K562 (cell line): ENCODE measurements around the gene NSF. TPM values are rescaled to one million over a fixed set of nuclear protein-coding genes. Genes with fewer than 3 reads are reported as not detected.

Experiments used
- EGR1 ChIP-seq: fragments of 450-650 bp; conservative IDR thresholded peaks from 2 replicates; pipeline ENCODE4 v1.6.1; 2017; ENCODE audit warnings: mild to moderate bottlenecking
- NFIC ChIP-seq: fragments of 450-650 bp; IDR thresholded peaks from 2 replicates; pipeline ENCODE4 v1.6.1; 2017; ENCODE audit warnings: mild to moderate bottlenecking, inconsistent platforms
- ZNF133 ChIP-seq: fragments of 250-450 bp; sonication (Bioruptor Pico); IDR thresholded peaks from 2 replicates; pipeline ENCODE4 v1.4.0; 2020; ENCODE audit warnings: mild to moderate bottlenecking
- ZNF3 ChIP-seq: fragments of 250-450 bp; sonication (Bioruptor Pico); IDR thresholded peaks from 2 replicates; pipeline ENCODE4 v1.5.0; 2021; ENCODE audit warnings: mild to moderate bottlenecking, moderate library complexity
- polyA plus RNA-seq, 8 experiments: library from polyadenylated mRNA; depleted of rRNA in 4 of 8; stranded (reverse) in 5 of 8; unstranded in 3 of 8; fragments of >200 nt; fragmentation: Nextera tagmentation in 2 of 8; fragmentation: Illumina TruSeq in 1 of 8; extraction: Ambion mirVana in 2 of 8; extraction: Trizol in 1 of 8; gene quantifications; 2 replicates each; pipeline versions ENCODE4 v1.2.1 to v1.2.3, GENCODE V29; 2011 to 2014; ENCODE audit warnings: inconsistent platforms in 1 of 8, missing spikeins in 1 of 8
- total RNA-seq, 7 experiments: library from RNA; depleted of rRNA in 6 of 7; stranded (reverse); fragments of >200 nt in 6 of 7; fragmentation: Illumina TruSeq in 2 of 7; extraction: Trizol in 2 of 7; gene quantifications; 2 replicates each; pipeline versions ENCODE4 v1.2.1 to v1.2.3, GENCODE V29; 2011 to 2021; ENCODE audit warnings: low replicate concordance in 1 of 7
- TF ChIP-seq, protein P1 (sequence below): fragments of 450-650 bp; IDR thresholded peaks from 2 replicates; pipeline ENCODE4 v1.6.1; 2017; ENCODE audit warnings: antibody characterized with exemption, mild to moderate bottlenecking
- TF ChIP-seq, protein P2 (sequence below): fragments of 450-650 bp; IDR thresholded peaks from 2 replicates; pipeline ENCODE4 v1.6.1; 2016; ENCODE audit warnings: low read depth, mild to moderate bottlenecking, moderate library complexity

The NSF gene
- total and polyA plus RNA-seq, 9 of the 15 experiments (the other 6 are each of a cell fraction or from before 2014, with no cell fraction given): 16.7 to 39.8 (median 36.7) TPM

GRCh38 chr17:46771561-46772474 is 181.3 kb downstream of the NSF start (continued):
- TF ChIP-seq, protein P1, sequence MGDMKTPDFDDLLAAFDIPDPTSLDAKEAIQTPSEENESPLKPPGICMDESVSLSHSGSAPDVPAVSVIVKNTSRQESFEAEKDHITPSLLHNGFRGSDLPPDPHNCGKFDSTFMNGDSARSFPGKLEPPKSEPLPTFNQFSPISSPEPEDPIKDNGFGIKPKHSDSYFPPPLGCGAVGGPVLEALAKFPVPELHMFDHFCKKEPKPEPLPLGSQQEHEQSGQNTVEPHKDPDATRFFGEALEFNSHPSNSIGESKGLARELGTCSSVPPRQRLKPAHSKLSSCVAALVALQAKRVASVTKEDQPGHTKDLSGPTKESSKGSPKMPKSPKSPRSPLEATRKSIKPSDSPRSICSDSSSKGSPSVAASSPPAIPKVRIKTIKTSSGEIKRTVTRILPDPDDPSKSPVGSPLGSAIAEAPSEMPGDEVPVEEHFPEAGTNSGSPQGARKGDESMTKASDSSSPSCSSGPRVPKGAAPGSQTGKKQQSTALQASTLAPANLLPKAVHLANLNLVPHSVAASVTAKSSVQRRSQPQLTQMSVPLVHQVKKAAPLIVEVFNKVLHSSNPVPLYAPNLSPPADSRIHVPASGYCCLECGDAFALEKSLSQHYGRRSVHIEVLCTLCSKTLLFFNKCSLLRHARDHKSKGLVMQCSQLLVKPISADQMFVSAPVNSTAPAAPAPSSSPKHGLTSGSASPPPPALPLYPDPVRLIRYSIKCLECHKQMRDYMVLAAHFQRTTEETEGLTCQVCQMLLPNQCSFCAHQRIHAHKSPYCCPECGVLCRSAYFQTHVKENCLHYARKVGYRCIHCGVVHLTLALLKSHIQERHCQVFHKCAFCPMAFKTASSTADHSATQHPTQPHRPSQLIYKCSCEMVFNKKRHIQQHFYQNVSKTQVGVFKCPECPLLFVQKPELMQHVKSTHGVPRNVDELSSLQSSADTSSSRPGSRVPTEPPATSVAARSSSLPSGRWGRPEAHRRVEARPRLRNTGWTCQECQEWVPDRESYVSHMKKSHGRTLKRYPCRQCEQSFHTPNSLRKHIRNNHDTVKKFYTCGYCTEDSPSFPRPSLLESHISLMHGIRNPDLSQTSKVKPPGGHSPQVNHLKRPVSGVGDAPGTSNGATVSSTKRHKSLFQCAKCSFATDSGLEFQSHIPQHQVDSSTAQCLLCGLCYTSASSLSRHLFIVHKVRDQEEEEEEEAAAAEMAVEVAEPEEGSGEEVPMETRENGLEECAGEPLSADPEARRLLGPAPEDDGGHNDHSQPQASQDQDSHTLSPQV: peak; percentile 46; the same call in 1 of the 2 replicates
- TF ChIP-seq, protein P2, sequence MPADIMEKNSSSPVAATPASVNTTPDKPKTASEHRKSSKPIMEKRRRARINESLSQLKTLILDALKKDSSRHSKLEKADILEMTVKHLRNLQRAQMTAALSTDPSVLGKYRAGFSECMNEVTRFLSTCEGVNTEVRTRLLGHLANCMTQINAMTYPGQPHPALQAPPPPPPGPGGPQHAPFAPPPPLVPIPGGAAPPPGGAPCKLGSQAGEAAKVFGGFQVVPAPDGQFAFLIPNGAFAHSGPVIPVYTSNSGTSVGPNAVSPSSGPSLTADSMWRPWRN: no peak
- TF ChIP-seq ZNF3 (no peak), ZNF133 (CRISPR knock-in tag) (no peak), EGR1 (peak; percentile 88), NFIC (peak; percentile 34; the same call in 1 of the 2 replicates)
- TF ChIP-seq, all 486 proteins: peak for 50
